Muscle layer of colon (tissue), 2 donors: ENCODE measurements around the gene PHACTR4.
"Not testable (repeated sequence)": the region's sequence is repeated elsewhere in the genome, so short reads cannot be mapped to it uniquely, and the experiment has no call there.

ENCODE experiments used
- H3K27ac ChIP-seq: one replicate; pipeline ENCODE4 v1.7.0; 2013; ENCODE audit warnings: low read depth, mild to moderate bottlenecking, low read length, moderate library complexity
- H3K27me3 ChIP-seq, 2 donors: one replicate each; pipeline ENCODE4 v1.7.0; 2013; ENCODE audit warnings: low read length in 2 of 2, mild to moderate bottlenecking in 2 of 2; ENCODE audit not compliant: insufficient read depth in 2 of 2, control insufficient read depth in 1 of 2
- H3K36me3 ChIP-seq: one replicate; pipeline ENCODE4 v1.7.0; 2013; ENCODE audit warnings: mild to moderate bottlenecking, low read length; ENCODE audit not compliant: insufficient read depth
- H3K4me1 ChIP-seq: one replicate; pipeline ENCODE4 v1.7.0; 2013; ENCODE audit warnings: mild to moderate bottlenecking, low read length; ENCODE audit not compliant: insufficient read depth
- H3K4me3 ChIP-seq, 2 donors: one replicate each; pipeline ENCODE4 v1.7.0; 2013; ENCODE audit warnings: low read length in 2 of 2, low read depth in 1 of 2, mild to moderate bottlenecking in 1 of 2, moderate library complexity in 1 of 2
- H3K9ac ChIP-seq: one replicate; pipeline ENCODE4 v1.7.0; 2013; ENCODE audit warnings: low read length
- H3K9me3 ChIP-seq: one replicate; pipeline ENCODE4 v1.7.0; 2013; ENCODE audit warnings: mild to moderate bottlenecking, low read length
- donor health status: abdominal sarcoma.
- donor health status: Adenocarcinoma of cecum.

Gene PHACTR4

DNA sequence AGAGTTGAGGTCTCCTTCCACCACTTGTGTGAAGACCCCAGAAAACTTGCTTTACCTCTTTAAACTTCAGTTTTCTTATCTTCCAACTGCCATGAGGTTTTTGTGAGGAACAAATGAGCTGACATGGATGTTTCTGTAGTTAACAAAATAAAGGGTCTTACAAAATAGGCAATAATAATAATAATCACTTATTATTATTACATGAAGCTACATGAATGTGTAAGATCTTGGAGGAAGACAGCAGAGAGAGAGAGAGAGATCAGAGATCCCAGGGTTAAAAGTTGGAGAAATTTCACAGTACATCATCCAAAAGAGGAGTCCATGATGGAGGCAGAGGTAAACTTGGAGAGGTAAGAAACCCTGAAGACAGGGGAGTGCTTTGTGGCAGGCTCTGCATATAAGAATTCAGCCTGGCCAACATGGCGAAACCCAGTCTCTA is 147.0 kb downstream of the PHACTR4 start:
- H3K36me3 ChIP-seq = peaks cover 11% of the 10 kb centered on the region
- H3K9me3 ChIP-seq = no peaks in the 10 kb centered on the region
- no peak overlapping the region for H3K27ac ChIP-seq
- H3K4me3 ChIP-seq = no peak overlapping the region
- peaks cover 17% of the 10 kb centered on the region for H3K4me1 ChIP-seq
- no peaks in the 10 kb centered on the region for H3K27me3 ChIP-seq
- no peak overlapping the region for H3K9ac ChIP-seq

DNA sequence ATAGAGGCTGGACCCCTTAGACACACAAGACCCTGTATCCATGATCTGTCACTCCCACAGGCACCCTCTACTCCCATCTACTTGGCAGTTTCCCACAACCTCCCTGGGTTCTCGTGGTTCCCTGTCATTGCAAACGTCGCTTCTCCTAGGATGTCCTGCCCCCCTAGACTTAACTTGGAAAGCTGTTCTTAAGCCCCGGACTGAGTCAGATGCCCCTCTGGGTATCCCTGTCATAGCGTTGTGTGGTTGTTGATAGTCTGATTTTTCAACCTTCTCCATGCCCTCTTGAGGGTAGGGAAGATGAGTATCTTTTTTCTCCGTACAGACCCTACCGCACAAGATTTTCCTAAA is 148.1 kb downstream of the PHACTR4 start:
- H3K9ac ChIP-seq = peak overlapping the region; percentile 32

DNA sequence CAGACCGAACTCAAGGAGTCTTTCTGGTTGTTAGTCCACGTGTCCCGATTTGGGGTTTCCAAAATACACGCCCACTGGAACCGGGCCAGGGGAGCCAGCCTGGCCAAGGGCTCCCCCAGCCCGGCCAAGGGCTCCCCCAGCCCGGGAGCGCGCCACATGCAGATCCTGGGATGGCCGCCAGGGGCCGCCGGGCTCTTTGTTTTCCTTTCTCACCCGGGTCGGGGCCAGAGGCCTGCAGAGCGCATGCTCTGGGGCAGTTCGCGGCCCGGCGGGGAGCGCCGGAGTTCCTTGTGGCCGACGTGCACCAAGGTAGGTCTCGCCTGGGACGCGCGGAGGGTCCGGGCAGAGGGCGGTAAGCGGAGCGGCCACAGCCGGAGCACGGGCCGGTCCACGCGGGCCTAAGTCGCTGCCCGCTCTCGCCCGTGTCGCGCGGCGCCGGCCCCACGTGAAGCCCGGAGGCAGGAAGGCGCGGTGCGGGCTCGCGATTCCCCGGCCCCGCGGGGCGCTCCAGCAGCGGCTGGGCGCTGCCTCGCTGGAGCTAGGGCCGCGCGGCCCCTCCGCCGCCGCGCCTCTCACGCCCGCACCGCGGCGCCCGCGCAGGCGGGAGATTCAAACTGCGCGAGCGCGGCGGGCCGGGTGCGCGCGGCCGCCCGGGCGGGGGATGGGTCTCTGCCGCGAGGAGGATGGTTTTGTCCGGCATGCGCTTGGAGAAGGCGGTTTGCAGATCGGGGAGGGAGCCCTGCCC is 148.6 kb downstream of the PHACTR4 start:
- no peaks in the 10 kb centered on the region for H3K27me3 ChIP-seq
- H3K4me1 ChIP-seq = peaks cover 13% of the 10 kb centered on the region
- H3K9ac ChIP-seq = peak overlapping the region; percentile 32
- H3K36me3 ChIP-seq = peaks cover 5% of the 10 kb centered on the region
- peak overlapping the region; percentile 36 for H3K27ac ChIP-seq
- H3K9me3 ChIP-seq = no peaks in the 10 kb centered on the region
- peak overlapping the region; percentile 53 to 68 for H3K4me3 ChIP-seq

More for the DNA sequence above, 148.1 kb downstream of the PHACTR4 start:
- Histone ChIP-seq H3K27me3 (no peaks in the 10 kb centered on the region), H3K36me3 (peaks cover 5% of the 10 kb centered on the region), H3K4me3 (peak overlapping the region; percentile 53 to 66), H3K9me3 (no peaks in the 10 kb centered on the region), H3K27ac (peak overlapping the region; percentile 12), H3K4me1 (peaks cover 13% of the 10 kb centered on the region)

DNA sequence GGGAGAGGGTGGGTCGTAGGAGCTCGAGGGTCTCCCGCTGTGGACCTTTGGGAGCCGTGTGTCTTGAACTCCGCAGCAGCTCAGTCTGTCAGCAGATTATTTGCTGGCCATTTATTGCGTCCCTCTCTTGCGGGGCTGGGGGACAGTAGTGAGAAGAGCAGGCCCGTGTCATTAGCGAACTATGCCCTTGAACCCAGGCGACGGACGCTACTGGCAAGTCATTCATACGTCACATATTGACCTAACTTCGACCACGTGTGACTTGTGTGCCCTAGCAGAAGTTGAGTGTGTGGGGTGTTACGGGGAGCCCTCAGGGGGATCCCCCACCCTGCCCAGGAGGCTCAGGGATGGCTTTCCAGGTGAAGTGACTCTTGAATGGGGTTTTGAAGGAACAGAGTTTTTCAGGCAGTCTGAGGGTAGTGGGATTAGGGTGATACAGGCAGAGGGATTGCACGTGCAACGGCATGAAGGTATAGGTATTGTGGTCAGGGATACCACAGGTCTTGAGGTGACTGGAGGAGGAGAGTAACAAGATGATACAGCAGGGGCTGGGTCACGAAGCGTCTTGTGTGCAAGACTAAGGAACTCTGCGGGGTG is 149.3 kb downstream of the PHACTR4 start:
- no peaks in the 10 kb centered on the region for H3K27me3 ChIP-seq
- H3K9ac ChIP-seq = no peak overlapping the region
- no peaks in the 10 kb centered on the region for H3K9me3 ChIP-seq
- peaks cover 13% of the 10 kb centered on the region for H3K4me1 ChIP-seq
- H3K27ac ChIP-seq = no peak overlapping the region
- peaks cover 5% of the 10 kb centered on the region for H3K36me3 ChIP-seq
- H3K4me3 ChIP-seq = peak overlapping the region; percentile 36 to 68

DNA sequence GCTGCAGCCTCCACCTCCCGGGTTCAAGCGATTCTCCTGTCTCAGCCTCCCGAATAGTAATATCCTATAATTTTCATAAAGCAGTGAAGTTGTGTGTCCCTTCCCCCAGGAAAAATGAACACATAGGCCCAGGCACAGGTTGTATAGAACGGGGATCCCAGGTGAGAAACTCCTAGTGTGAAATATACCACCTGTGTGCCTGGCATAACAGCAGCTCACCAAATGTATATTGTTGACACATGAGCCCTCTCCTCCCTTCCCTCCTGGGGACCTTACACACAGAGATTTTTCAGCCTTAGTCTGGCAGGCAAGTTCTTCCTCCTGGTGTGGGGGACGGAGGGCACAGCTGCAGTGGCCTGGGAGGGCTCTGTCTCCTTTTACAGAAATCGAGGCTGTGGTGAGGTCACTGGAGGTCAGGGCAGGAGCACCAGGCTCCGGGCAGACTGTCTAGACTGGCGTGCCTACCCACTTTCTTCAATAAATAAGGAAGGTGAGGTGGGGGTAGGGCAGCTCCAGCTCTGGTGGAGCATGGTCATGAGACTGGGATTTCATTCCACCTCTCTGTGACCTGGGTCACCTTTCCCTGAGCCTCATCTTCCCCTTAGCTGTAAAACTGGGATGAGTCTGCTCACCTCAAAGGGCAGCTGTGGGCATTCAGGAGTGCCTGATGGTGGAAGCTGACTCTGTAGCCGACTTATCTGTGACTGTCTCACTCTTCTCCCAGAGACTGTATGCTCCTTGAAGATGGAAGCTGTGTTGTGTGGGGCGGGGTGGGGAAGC is 150.6 kb downstream of the PHACTR4 start:
- H3K4me3 ChIP-seq = no peak overlapping the region
- H3K4me1 ChIP-seq = peaks cover 13% of the 10 kb centered on the region
- no peaks in the 10 kb centered on the region for H3K9me3 ChIP-seq
- no peak overlapping the region for H3K27ac ChIP-seq
- H3K27me3 ChIP-seq = no peaks in the 10 kb centered on the region
- H3K9ac ChIP-seq = no peak overlapping the region
- no peaks in the 10 kb centered on the region for H3K36me3 ChIP-seq

DNA sequence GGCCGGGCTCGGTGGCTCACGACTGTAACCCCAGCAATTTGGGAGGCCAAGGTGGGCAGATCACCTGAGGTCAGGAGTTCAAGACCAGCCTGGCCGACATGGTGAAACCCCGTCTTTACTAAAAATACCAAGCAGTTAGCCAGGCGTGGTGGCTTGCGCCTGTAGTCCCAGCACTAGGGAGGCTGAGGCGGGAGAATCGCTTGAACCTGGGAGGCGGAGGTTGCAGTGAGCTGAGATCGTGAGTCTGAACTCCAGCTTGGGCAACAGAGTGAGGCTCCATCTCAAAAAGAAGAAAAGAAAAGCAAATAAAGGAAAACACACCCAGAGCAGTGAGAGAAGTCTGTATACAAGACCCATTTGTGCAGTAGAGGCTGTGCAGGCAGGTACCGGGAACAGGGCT is 151.3 kb downstream of the PHACTR4 start:
- H3K4me1 ChIP-seq = peaks cover 13% of the 10 kb centered on the region
- not testable (repeated sequence) for H3K36me3 ChIP-seq

DNA sequence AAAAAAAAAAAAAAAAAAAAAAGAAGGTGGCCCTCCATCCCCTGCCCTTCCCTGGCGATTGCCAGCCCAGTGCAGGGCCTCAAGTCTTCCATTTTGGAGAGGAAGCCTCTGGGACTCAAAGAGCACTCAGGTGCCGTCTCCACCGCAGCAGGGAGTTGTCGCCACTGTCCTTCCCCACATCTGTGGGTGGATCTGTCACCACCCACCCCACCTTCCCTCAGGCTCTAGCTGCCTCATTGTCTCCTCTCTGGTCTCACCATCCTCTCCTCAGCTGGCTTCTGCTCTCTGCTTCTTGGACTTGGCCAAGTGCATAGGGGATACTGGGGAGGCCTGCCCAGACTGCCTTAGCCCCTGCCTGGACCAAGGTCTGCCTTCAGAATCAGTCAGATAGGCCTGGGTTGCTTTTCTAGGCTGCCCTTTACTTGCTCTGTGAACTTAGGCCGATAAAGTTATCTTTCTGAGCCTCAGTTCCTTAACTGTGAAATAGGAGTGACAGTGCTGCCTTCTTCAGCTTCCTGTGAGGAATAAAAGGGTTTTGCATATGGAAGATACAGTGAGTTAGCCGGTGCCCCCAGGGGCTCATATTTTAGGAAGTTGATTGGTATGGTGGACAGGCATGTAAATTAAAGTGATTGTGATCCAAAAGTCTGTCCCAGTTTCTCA is 152.1 kb downstream of the PHACTR4 start:
- Histone ChIP-seq H3K4me3 (no peak overlapping the region), H3K9ac (no peak overlapping the region), H3K9me3 (no peaks in the 10 kb centered on the region), H3K4me1 (peaks cover 13% of the 10 kb centered on the region), H3K27ac (no peak overlapping the region), H3K36me3 (no peaks in the 10 kb centered on the region), H3K27me3 (no peaks in the 10 kb centered on the region)

More for the DNA sequence above, 151.3 kb downstream of the PHACTR4 start:
- not testable (repeated sequence) for H3K27ac ChIP-seq, H3K9ac ChIP-seq, H3K27me3 ChIP-seq, H3K4me3 ChIP-seq, H3K9me3 ChIP-seq

DNA sequence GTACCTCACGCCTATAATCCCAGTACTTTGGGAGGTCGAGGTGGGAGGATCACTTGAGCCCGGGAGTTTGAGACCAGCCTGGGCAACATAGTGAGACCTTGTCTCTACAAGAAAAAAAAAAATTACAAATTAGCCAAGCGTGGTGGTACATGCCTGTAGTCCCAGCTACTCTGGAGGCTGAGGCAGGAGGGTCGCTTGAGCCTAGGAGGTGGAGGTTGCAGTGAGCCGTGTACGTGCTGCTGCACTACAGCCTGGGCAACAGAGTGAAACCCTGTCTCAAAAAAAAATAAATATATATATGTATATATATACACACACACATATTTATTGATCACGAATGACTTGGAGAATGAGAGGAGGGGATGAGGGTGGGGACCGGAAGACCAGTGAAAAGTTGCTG is 153.0 kb downstream of the PHACTR4 start:
- not testable (repeated sequence) for H3K9ac ChIP-seq, H3K36me3 ChIP-seq, H3K27me3 ChIP-seq, H3K4me3 ChIP-seq, H3K27ac ChIP-seq, H3K9me3 ChIP-seq
- peaks cover 11% of the 10 kb centered on the region for H3K4me1 ChIP-seq

DNA sequence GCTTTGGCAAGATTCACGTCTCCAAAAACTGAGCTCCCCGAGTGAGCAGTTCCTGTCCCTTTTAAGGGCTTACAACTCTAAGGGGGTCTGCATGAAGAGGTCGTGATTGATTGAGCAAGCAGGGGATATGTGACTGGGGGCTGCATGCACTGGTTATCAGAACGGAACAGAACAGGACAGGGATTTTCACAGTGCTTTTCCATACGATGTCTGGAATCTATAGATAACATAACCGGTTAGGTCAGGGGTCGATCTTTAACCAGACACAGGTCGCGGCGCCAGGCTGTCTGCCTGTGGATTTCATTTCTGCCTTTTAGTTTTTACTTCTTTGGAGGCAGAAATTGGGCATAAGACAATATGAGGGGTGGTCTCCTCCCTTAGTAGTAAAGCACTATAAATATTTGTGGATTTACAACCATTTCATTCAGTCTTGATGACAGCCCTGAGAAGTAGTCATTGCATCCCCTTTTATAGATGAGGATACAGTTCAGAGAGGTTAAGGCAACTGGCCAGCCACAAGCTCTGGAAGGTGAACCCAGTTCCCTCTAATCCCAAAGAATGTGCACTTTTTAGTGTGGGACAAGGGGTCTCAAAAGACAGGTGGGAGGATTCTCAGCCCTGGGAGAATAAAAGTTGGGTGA is 155.6 kb downstream of the PHACTR4 start:
- not testable (repeated sequence) for H3K27me3 ChIP-seq, H3K27ac ChIP-seq, H3K36me3 ChIP-seq, H3K9me3 ChIP-seq, H3K9ac ChIP-seq, H3K4me3 ChIP-seq, H3K4me1 ChIP-seq

DNA sequence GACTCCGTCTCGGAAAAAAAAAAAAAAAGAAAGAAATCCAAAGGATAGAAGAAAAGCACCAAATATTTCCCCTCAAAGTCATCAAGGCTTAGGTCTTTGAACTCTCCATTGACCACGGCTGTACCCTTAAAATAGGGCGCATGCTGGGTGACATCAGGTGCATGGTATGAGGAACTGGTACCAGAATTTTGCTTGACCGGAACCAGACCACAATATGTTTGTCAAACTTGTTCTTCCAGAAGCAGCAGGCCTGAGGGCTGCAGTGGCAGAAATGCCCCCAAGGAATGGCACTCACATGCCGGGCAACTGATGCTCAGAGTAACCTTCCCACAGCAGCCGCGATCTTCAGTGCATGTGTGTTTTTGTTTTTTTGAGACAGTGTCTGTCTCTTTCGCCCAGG is 157.3 kb downstream of the PHACTR4 start:
- Histone ChIP-seq H3K4me1 (no peaks in the 10 kb centered on the region), H3K27ac (no peak overlapping the region), H3K27me3 (no peaks in the 10 kb centered on the region), H3K9me3 (no peaks in the 10 kb centered on the region), H3K4me3 (no peak overlapping the region), H3K9ac (no peak overlapping the region), H3K36me3 (peaks cover 6% of the 10 kb centered on the region)

DNA sequence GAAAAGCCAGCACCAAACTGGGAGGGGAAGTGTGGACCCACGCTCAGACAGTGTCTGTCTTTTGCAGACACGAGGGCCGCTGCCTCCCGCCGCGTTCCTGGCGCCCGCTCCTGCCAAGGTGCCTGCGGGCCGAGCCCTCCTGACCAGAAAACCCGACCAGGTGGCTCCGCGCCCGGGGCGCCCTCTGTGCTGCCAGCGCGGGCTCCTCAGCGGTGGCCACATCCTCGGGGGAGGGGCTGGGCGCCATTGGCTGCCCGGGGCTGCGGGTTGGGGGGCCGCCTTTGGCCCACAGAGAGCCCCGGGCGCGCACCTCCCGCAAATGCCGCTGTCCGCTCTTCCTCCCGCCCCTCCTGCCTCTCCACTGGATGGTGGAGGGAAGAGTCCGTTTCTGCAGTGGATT is 160.9 kb downstream of the PHACTR4 start:
- peaks cover 6% of the 10 kb centered on the region for H3K36me3 ChIP-seq
- H3K27me3 ChIP-seq = no peaks in the 10 kb centered on the region
- no peak overlapping the region for H3K27ac ChIP-seq
- no peak overlapping the region for H3K9ac ChIP-seq
- H3K4me3 ChIP-seq = no peak overlapping the region
- H3K4me1 ChIP-seq = no peaks in the 10 kb centered on the region
- H3K9me3 ChIP-seq = no peaks in the 10 kb centered on the region
